GM23248 (cell line): ENCODE measurements around the gene CXCL17.

ENCODE experiments used
- EZH2 ChIP-seq: fragments of 200-600 bp; sonication (generic); IDR thresholded peaks from 2 replicates; pipeline ENCODE4 v1.6.1; 2018; ENCODE audit warnings: antibody characterized with exemption, mild to moderate bottlenecking; ENCODE audit not compliant: insufficient read depth, poor library complexity, severe bottlenecking
- EZH2phosphoT487 ChIP-seq: fragments of 200-600 bp; sonication (generic); IDR thresholded peaks from 2 replicates; pipeline ENCODE4 v1.6.1; 2018; ENCODE audit warnings: antibody characterized with exemption, moderate library complexity, mild to moderate bottlenecking, low read depth; ENCODE audit not compliant: insufficient read depth

DNA sequence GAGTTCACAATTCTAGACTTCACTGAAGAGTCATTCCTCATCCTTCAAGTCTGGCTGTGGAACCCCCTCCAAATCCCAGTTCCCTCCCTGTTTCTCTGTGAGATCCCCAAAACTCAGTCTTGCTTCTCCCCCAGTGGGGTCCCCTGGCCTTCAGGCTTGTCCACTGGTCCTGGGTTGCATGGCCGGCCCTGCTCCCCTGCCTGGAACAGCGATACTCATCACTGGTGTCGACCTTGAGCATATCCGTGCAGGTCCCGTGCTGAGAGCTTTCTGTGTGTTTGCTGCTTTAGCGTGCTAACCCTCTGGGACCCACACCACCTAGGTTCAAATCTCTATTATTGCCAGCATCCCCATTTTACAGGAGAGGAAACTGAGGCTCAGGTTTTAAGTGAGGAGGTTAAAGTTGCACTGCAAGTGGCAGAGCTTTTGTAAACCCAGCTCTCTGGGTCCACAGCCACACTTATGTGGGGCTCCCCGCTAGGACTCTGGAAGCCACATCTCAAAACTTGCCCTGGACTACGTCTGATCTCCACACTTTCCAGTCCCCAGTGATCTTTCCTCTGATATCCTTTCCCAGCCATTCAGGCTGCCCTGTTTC lies 31.1 kb downstream of the CXCL17 start:
- TF ChIP-seq EZH2phosphoT487 (no peak), EZH2 (no peak)
